NB4 (cell line): ENCODE measurements around the gene KCNC1.

Experiments used
- DNase-seq: peaks from one replicate; pipeline ENCODE4 v3.0.0; 2010; ENCODE audit warnings: low read depth
- H3K4me3 ChIP-seq: one replicate; pipeline ENCODE4 v1.5.1; 2011; ENCODE audit warnings: mild to moderate bottlenecking, low read depth, low read length, moderate library complexity
- CTCF ChIP-seq: IDR thresholded peaks from one replicate; pipeline ENCODE4 v1.5.1; 2012; ENCODE audit warnings: low read depth, low read length
- MAX ChIP-seq: IDR thresholded peaks from 2 replicates; pipeline ENCODE4 v1.6.1; 2011; ENCODE audit warnings: low read depth, low read length
- MYC ChIP-seq: IDR thresholded peaks from 2 replicates; pipeline ENCODE4 v1.6.1; 2011; ENCODE audit warnings: low read depth, low read length
- POLR2A ChIP-seq: IDR thresholded peaks from 2 replicates; pipeline ENCODE4 v1.6.1; 2011; ENCODE audit warnings: mild to moderate bottlenecking; ENCODE audit not compliant: insufficient read length; ENCODE audit errors: extremely low read depth

The KCNC1 gene

GRCh38 chr11:17805873-17806272, 71.3 kb downstream of the KCNC1 start:
- DNase-seq: no peak
- H3K4me3 ChIP-seq: no peak overlapping the region
- TF ChIP-seq MAX (no peak), CTCF (no peak), POLR2A (no peak), MYC (no peak)

DNA sequence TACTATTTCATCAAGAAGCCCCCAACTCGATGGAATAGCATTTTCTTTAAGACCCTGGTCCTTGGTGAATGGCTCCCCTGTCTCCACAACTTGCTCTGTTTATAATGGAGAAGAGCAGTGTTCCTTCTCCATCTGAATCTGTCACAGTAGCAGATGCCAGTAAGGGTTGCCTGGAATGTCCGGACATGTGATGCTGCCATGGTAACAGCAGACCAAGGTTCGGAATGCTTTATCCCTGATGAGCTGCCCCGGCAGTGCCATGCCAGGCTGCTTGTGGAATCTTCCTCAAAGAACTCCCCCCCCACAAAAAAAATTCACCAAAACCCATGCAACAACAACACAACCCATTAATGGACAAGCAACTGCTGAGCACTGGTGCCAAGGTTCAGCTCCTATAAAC, 72.5 kb downstream of the KCNC1 start:
- no peak for TF ChIP-seq MAX
- TF ChIP-seq POLR2A: no peak
- no peak for TF ChIP-seq MYC
- no peak for DNase-seq
- no peak overlapping the region for H3K4me3 ChIP-seq

- no peak for DNase-seq
- H3K4me3 ChIP-seq: no peak overlapping the region
- TF ChIP-seq MYC (no peak), POLR2A (no peak), CTCF (no peak), MAX (no peak)
These were observed 75.5 kb downstream of the KCNC1 start for GRCh38 chr11:17810041-17810440.

GRCh38 chr11:17810746-17811145, 76.2 kb downstream of the KCNC1 start:
- no peak overlapping the region for H3K4me3 ChIP-seq
- no peak for TF ChIP-seq MYC
- no peak for TF ChIP-seq CTCF
- no peak for TF ChIP-seq POLR2A
- TF ChIP-seq MAX: no peak
- no peak for DNase-seq

DNA sequence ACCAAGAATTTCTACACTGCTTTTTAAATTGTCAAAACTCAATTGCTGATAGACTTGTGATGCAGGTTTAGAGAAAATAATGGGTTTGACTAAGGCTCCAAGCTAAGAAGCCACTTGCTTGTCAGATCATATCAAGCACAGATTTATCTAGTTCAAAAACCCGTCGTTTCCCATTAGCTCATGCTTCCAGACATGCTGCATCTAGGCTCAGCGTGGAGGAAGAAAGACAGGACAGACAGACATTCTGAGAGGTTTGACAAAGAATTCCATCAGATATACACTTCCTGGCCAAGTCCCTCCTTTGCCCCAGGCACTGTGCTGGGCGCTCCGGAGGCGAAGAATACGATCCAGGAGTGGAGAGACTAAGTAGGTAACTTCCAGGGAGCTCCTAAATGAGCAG, 76.8 kb downstream of the KCNC1 start:
- TF ChIP-seq CTCF: no peak
- no peak for TF ChIP-seq POLR2A
- no peak for TF ChIP-seq MYC
- no peak for TF ChIP-seq MAX

DNA sequence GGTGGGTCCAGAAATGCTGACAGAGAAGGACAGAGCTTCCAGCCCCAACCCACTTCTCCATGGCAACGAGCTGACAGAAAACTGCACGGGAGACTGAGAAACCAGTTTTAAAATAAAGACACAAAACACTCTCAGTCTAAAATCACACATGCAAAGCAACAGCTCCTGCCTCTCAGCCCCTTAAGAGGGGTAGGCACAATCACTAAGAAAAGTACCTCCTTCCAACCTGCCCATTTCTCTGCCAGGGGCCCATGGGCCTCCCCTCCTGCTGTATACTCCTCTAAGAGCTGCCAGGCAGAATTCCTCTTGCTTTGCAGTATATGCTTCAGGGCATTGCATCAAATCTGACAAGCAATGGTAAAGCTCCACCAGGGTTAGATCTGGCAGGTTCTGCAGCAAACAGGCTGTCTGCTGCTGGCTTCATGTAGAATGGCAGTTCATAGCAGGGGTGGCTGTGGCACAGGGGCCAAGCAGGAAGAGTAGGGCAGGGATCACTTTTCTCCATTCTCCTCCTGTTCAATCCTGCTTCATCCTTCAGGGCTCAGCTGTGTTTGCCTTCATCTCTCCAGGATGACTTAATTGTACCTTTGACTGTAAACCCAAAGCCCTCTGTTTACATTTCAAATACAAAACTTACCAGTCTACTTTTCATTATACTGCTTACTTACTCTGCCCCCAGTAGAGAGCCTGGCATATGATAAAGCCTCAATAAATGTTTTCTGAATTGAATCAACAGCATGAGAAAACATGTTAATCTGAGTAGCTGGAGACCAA, 77.7 kb downstream of the KCNC1 start:
- no peak for DNase-seq
- no peak overlapping the region for H3K4me3 ChIP-seq
- TF ChIP-seq CTCF (no peak), MYC (no peak), POLR2A (no peak), MAX (no peak)

More for the DNA sequence above, 76.8 kb downstream of the KCNC1 start:
- no peak for DNase-seq
- no peak overlapping the region for H3K4me3 ChIP-seq
